Measurements from ENCODE around the gene PLEKHA3.

DNA sequence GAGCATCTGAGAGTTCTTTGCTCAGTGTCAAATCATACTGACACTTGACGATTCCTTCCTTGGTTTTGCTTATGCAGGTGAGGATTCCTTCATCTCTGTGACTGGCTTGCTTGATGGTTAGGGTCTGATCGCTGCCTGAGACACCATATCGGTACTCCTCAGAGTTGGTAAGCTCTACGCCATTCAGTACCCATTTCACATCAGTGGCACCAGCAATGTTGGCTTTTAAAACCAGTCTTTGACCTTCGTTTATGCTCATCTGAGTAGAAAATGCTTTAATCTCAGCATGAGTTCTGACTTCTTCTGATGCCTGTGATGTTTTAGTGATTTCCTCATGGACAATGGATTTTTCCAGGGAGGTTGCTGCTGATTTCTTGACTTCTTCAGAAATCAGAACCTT lies 48.4 kb downstream of the PLEKHA3 start:
- no peak for TF ChIP-seq CTCF (IDR thresholded peaks at IDR 0.05)
- no peak for TF ChIP-seq POLR2A (IDR thresholded peaks at IDR 0.05)

Data from heart left ventricle (tissue), 13 donors.